ENCODE results near the gene CSNK1A1.
"Not testable (repeated sequence)": the region's sequence is repeated elsewhere in the genome, so short reads cannot be mapped to it uniquely, and the experiment has no call there.

CSNK1A1 gene

GRCh38 chr5:149529463-149529862 lies 21.8 kb downstream of the CSNK1A1 start:
- no peak for DNase-seq (ENCODE audit: low spot score)

- DNase-seq (ENCODE audit: low spot score), result no peak
Measured at GRCh38 chr5:149528281-149529060, 22.8 kb downstream of the CSNK1A1 start.

GRCh38 chr5:149526845-149527590 lies 24.2 kb downstream of the CSNK1A1 start:
- no peak for DNase-seq (ENCODE audit: low spot score)

DNA sequence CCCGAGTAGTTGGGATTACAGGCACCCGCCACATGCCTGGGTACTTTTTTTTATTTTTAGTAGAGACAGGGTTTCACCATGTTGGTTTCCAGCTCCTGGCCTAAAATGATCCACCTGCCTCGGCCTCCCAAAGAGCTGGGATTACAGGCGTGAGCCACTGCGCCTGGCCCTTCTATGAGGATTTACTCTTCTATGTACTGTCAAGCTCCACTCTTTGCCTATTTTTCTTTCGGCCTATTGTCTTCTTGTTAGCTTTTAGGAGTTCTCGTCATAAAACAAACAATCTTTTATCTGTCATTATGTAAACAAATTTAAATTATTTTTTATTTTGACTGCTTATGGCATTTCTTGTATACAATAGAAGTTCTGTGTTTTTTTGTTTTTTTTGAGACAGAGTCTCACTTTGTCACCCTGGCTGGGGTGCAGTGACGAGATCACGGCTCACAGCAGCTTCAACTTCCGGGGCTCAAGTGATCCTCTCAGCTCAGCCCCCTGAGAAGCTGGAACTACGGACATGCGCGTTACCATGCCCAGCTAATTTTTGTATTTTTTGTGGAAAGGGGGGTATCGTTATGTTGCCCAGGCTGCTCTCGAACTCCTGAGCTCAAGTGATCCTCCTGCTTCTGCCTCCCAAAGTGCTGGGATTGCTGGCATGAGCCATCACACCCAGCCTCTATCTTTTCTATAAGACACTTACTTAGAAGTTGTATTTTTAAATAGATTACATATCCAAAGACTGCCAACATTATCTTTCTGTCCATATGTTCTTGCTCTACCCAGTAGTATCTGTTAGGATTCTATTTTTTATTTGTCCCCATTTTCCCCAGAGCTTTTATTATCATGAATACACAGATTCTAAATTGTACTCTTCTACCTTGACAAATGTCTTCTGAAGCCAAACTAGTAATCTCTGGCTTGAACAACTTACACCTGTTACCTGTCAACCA lies 29.2 kb downstream of the CSNK1A1 start:
- no peak for DNase-seq (ENCODE audit: low spot score)

GRCh38 chr5:149519601-149520000 lies 31.6 kb downstream of the CSNK1A1 start:
- DNase-seq (ENCODE audit: low spot score), result no peak

GRCh38 chr5:149518620-149519019 lies 32.6 kb downstream of the CSNK1A1 start:
- no peak for DNase-seq (ENCODE audit: low spot score)

GRCh38 chr5:149517461-149518122 lies 33.6 kb downstream of the CSNK1A1 start:
- no peak for DNase-seq (ENCODE audit: low spot score)

DNA sequence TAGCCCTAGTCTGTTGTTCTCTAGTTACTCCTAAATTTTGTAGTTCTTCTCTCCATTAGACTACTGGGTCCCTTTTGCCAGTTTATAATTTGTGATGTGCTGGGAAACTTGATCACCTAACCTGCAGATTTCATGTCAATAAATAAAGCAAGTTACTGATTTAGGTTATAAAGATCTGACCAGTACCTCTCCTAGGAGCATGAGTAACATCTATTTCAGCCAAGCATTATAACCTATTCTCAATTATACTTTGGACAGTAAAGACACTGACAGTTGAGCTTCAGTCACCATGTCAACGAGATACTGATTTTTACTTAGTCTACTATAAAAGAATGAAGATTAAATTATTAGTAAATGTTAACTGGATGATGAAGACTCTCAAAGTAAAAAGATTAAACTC lies 36.7 kb downstream of the CSNK1A1 start:
- DNase-seq (ENCODE audit: low spot score), result no peak

- not testable (repeated sequence) for DNase-seq (ENCODE audit: low spot score)
Measured at GRCh38 chr5:149513372-149513947, 37.8 kb downstream of the CSNK1A1 start.

GRCh38 chr5:149510136-149510535 lies 41.1 kb downstream of the CSNK1A1 start:
- DNase-seq (ENCODE audit: low spot score), result no peak

GRCh38 chr5:149504677-149505076 lies 46.6 kb downstream of the CSNK1A1 start:
- no peak for DNase-seq (ENCODE audit: low spot score)

- no peak for DNase-seq (ENCODE audit: low spot score)
Measured at GRCh38 chr5:149503006-149503405, 48.2 kb downstream of the CSNK1A1 start.

DNA sequence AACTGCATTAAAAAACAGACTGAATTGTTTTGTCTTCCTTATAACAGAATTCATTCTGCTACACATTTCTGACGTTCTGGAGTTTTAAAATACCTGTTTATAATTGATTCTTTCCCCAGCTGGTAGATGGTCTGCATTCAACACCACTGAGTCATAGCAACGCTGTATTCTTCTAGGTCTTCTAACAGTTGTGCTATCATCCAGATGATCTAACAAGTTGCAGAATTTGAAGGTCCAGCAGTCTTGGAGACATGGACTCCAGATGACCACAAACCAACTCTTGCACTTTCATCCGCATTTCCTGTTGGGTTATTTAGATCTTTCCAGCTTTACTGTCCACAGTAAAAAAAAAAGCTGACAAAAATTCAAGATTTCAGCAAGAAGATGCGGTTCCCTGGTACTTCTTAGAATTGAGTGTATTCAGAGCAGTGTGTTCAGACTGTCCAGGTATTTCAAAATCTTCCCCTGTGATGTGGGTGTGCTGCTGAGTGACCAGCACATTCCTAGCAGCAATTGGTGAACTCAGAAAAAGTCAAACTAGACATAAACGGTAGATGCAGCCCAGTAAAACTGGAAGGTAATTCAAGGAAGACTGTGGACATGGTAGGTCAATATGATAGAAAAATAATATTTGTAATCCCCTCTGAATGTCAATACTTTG lies 50.2 kb downstream of the CSNK1A1 start:
- no peak for DNase-seq (ENCODE audit: low spot score)

- DNase-seq (ENCODE audit: low spot score), result no peak
Measured at GRCh38 chr5:149498724-149499336, 52.4 kb downstream of the CSNK1A1 start.

GRCh38 chr5:149497357-149497756 lies 53.9 kb downstream of the CSNK1A1 start:
- DNase-seq (ENCODE audit: low spot score), result no peak

DNA sequence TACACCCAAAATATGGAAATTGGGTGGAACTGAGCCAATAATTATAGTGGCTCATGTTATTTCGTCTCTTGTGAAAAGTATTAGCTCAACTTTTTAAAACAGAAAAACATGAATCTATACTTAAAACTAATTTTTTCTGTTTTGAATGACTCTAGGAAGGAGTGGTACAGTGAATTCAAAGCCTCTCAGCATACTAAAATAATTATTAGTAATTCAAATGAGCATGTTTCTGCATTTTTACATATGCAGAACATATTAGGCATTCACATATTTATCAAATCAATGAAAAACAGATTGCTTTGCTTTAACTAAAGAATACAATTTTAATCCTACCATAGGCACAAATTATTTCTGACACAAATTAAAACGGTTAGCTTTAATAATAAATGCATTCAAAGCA lies 54.3 kb downstream of the CSNK1A1 start:
- no peak for DNase-seq (ENCODE audit: low spot score)

- no peak for DNase-seq (ENCODE audit: low spot score)
Measured at GRCh38 chr5:149496166-149496565, 55.1 kb downstream of the CSNK1A1 start.

GRCh38 chr5:149495673-149496072 lies 55.6 kb downstream of the CSNK1A1 start:
- no peak for DNase-seq (ENCODE audit: low spot score)

DNA sequence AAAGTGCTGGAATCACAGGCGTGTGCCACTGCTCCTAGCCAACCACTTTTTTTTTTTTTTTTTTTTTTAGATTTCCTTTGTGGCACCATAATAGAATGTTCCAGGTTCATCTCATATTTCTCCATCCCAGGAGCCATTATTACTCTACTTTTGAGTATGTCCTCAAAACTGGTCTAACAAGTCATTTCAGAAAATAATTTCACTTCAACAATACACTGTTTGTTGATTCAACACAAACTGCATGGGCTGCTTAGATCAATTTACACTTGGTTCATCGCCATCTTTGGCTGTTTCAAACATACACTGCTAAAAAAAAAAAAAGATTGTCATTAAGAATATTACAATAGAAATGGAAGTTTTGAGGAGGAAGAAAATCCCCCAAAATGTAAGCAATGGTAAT lies 57.9 kb downstream of the CSNK1A1 start:
- DNase-seq (ENCODE audit: low spot score), result no peak

- no peak for DNase-seq (ENCODE audit: low spot score)
Measured at GRCh38 chr5:149492781-149493180, 58.5 kb downstream of the CSNK1A1 start.
